ENCODE results near the gene NRXN2.

Gene NRXN2

GRCh38 chr11:64627371-64627770 is 95.6 kb downstream of the NRXN2 start:
- DNase-seq (ENCODE audit: low spot score) = no peak

- no peak for DNase-seq (ENCODE audit: low spot score)
These were observed 96.4 kb downstream of the NRXN2 start for GRCh38 chr11:64626637-64627036.

- DNase-seq (ENCODE audit: low spot score) = no peak
These were observed 98.0 kb downstream of the NRXN2 start for GRCh38 chr11:64624883-64625481.

- DNase-seq (ENCODE audit: low spot score) = no peak
These were observed 100.3 kb downstream of the NRXN2 start for GRCh38 chr11:64622681-64623080.

- no peak for DNase-seq (ENCODE audit: low spot score)
These were observed 101.5 kb downstream of the NRXN2 start for GRCh38 chr11:64621283-64622019.

- peak; percentile 57 for DNase-seq (ENCODE audit: low spot score)
These were observed 102.5 kb downstream of the NRXN2 start for GRCh38 chr11:64620381-64620971.

GRCh38 chr11:64619811-64620380 is 103.1 kb downstream of the NRXN2 start:
- peak; percentile 65 for DNase-seq (ENCODE audit: low spot score)

- DNase-seq (ENCODE audit: low spot score) = no peak
These were observed 103.8 kb downstream of the NRXN2 start for GRCh38 chr11:64619196-64619595.

- DNase-seq (ENCODE audit: low spot score) = no peak
These were observed 106.2 kb downstream of the NRXN2 start for GRCh38 chr11:64616817-64617216.

GRCh38 chr11:64614917-64615316 is 108.1 kb downstream of the NRXN2 start:
- DNase-seq (ENCODE audit: low spot score) = no peak

GRCh38 chr11:64613648-64614047 is 109.3 kb downstream of the NRXN2 start:
- DNase-seq (ENCODE audit: low spot score) = no peak

- no peak for DNase-seq (ENCODE audit: low spot score)
These were observed 110.9 kb downstream of the NRXN2 start for GRCh38 chr11:64611869-64612646.

GRCh38 chr11:64611176-64611575 is 111.8 kb downstream of the NRXN2 start:
- no peak for DNase-seq (ENCODE audit: low spot score)

GRCh38 chr11:64610596-64610995 is 112.4 kb downstream of the NRXN2 start:
- no peak for DNase-seq (ENCODE audit: low spot score)

- no peak for DNase-seq (ENCODE audit: low spot score)
These were observed 113.5 kb downstream of the NRXN2 start for GRCh38 chr11:64609436-64610047.

GRCh38 chr11:64608636-64609035 is 114.4 kb downstream of the NRXN2 start:
- no peak for DNase-seq (ENCODE audit: low spot score)

GRCh38 chr11:64608046-64608445 is 115.0 kb downstream of the NRXN2 start:
- no peak for DNase-seq (ENCODE audit: low spot score)

- DNase-seq (ENCODE audit: low spot score) = no peak
These were observed 115.5 kb downstream of the NRXN2 start for GRCh38 chr11:64607381-64607985.

- no peak for DNase-seq (ENCODE audit: low spot score)
These were observed 116.1 kb downstream of the NRXN2 start for GRCh38 chr11:64606796-64607380.

GRCh38 chr11:64605656-64606585 is 117.1 kb downstream of the NRXN2 start:
- DNase-seq (ENCODE audit: low spot score) = no peak
